Measurements from ENCODE around the gene CROCC.
A peak's percentile ranks its signal among the peaks of the same experiment; 100 is the strongest.
"Not testable (repeated sequence)": the region's sequence is repeated elsewhere in the genome, so short reads cannot be mapped to it uniquely, and the experiment has no call there.

Gene CROCC

DNA sequence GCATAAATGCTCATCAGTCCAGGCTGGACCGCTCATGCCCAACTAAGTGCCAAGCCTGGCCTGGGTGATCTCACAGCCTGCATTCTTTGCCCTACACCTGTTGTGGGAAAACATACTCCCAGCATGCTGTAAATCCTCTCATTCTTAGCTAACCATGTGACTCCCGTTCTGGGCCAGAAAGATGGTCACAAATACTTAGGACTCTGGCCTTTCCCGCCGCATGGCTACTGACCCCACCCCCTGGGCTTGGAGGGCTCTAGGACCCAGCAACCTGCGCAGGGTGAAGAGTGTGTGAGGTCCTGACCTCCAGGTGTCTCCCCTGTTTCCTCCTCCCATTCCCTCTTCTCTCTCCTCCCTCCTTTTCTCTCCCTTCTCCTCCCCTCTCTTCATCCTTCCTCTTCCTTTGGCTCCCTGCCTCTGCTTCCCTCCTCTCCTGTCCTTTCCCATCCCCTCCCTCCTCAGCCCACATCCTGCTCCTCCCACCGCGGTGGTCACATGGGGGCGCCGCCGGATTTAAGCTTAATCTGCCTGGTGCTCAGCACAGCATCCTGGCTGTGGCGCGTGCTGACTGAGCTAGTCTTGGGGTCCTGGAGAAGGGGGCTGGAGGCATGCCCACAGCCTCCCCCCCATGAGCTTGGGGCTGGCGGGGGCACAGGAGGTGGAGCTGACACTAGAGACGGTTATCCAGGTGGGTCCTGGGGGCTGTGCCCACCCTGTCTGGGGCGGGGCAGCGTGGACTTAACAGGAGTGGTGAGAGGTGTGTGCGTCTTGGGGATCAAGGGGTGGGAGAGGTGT is at the start of gene CROCC:
Gene CROCC (plus strand): TSS at position 541 of the 795 bp plus-strand sequence. CDS start 88 bp downstream, at position 629.
- no peak for DNase-seq

DNA sequence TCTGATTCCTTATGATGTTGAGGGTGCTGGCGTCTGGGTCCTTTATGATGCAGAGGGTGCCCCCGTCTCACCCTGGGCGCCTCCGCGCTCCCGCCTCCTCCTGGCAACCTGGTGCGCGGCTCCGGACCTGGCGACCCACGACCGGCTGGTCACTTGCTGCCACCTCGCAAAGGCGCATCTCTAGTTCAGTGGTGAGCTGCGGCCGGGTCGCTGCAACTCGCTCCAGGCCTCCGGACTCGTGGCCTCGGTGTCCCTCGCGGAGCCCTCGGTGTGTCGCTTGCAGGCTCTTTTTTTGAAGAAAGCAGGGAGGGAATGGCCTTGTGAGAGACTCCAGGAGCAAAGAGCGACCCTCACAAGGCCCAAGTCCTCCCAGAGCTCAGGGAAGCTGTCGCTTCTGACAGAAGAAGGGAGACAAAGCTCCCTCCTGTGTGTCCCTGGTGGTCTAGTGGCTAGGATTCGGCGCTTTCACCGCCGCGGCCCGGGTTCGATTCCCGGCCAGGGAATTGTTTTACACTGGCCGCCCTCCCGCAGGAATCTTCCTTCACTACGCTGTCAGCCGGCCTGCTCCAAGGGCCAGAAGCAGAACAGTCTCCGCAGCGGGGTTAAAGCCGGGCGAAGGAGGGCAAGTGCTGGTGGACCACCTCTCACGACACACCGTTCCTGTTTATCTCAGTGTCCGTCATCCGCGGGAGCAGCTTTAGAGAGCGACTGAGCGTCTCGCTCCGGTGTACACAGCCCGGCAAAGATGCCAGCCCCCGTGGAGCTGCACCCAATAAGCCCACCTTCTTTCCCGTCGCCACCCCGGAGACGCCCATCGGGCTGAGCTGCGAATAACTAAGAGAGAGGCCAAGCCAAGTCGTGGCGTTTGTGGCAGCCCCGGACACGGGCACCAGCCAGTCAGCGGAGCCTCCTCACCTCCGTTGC is 49.3 kb upstream of the CROCC start:
- DNase-seq = not testable (repeated sequence)

GRCh38 chr1:16873076-16873879 is 48.5 kb upstream of the CROCC start:
- DNase-seq = peak; percentile 52

GRCh38 chr1:16874968-16875765 is 46.6 kb upstream of the CROCC start:
- DNase-seq = not testable (repeated sequence)

- DNase-seq = not testable (repeated sequence)
Measured at GRCh38 chr1:16881742-16882141, 40.0 kb upstream of the CROCC start.

GRCh38 chr1:16882986-16883385 is 38.7 kb upstream of the CROCC start:
- DNase-seq = no peak

- not testable (repeated sequence) for DNase-seq
Measured at GRCh38 chr1:16884487-16884886, 37.2 kb upstream of the CROCC start.

DNA sequence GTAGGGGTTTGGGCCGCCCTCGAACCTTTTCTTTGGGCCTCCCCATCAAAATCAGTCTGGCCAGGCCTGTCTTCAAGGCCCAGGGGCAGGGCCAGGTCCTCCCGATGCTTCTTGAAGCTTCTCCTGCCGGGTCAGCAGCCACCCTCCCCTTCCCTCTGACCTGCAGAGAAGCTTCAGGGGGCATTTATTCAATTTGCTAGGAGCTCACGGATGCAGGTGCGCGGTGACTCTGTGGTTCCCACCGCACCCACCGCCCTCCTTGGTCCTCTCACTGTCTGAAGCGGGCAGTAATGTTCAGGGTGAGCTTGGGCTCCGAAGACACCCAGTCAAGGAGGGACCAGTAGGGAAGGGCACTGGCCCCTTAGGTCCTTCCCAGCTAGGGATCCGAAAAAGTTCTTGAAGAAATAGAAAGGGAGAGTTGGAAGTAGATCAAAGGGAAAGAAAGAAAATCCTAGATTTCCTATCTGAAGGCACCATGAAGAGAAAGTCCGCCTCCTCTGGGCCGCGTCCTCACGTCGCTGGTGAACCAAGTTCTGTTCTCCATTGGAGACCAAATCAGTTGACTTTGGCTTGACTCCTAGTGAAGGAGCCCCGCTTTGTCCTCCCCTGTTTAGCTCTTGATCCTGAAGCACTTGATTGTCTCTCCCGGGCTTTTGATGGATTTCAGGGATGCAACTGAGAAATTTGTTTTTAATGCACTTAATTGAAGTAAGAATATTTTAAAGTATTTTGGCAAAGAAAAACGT is 34.7 kb upstream of the CROCC start:
- no peak for DNase-seq

GRCh38 chr1:16888860-16889816 is 32.6 kb upstream of the CROCC start:
- peak; percentile 43 for DNase-seq

DNA sequence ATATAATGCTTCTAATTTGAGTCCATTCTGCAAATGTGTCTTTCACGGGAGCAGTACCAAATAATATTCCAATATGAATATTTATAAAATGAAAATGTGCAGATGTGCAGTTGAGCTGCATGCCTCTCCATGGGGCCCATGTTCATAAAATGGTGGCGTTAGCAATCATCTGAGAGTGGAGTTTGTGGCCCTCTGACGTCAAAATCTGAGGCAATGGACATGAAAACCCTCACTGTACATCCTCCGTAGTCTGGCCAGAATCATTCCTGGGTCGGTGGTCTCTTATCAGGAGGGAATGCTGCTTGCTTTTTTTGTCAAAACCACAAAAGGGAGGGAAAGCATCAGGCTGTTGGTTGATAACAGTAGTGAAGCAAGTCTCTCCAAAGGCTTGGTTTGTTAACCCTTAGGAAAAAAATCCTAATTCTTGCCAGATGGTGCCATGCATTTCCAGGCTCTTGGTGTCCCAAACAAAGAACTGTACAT is 31.2 kb upstream of the CROCC start:
- DNase-seq = not testable (repeated sequence)

DNA sequence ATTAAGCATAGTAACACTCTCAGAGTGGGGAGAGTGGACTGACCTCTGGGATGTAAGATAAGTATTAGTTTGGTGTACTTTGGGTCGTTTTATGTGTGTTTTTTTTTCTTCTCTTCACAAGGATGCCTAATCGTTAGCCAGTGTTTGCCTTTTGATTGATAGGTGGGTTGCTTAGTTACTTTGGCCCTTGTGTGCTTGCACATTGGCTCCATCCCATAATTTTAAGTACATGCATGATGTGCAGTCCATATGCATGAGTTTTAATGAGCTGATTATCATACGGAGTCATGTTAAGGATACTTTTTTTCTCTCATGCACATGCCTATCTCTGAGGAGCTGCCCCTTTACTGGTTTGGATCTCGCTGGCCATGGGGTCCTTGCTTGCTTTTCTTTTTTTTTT is 30.7 kb upstream of the CROCC start:
- DNase-seq = not testable (repeated sequence)

GRCh38 chr1:16892978-16893525 is 28.7 kb upstream of the CROCC start:
- not testable (repeated sequence) for DNase-seq

GRCh38 chr1:16893796-16894195 is 27.9 kb upstream of the CROCC start:
- not testable (repeated sequence) for DNase-seq

- not testable (repeated sequence) for DNase-seq
Measured at GRCh38 chr1:16894338-16894737, 27.4 kb upstream of the CROCC start.

- not testable (repeated sequence) for DNase-seq
Measured at GRCh38 chr1:16895233-16895597, 26.5 kb upstream of the CROCC start.

- peak; percentile 82 for DNase-seq
Measured at GRCh38 chr1:16895598-16896315, 26.0 kb upstream of the CROCC start, which contains the start of gene RNU1-2. RNU1-2 (plus strand) TSS chr1:16895980.

DNA sequence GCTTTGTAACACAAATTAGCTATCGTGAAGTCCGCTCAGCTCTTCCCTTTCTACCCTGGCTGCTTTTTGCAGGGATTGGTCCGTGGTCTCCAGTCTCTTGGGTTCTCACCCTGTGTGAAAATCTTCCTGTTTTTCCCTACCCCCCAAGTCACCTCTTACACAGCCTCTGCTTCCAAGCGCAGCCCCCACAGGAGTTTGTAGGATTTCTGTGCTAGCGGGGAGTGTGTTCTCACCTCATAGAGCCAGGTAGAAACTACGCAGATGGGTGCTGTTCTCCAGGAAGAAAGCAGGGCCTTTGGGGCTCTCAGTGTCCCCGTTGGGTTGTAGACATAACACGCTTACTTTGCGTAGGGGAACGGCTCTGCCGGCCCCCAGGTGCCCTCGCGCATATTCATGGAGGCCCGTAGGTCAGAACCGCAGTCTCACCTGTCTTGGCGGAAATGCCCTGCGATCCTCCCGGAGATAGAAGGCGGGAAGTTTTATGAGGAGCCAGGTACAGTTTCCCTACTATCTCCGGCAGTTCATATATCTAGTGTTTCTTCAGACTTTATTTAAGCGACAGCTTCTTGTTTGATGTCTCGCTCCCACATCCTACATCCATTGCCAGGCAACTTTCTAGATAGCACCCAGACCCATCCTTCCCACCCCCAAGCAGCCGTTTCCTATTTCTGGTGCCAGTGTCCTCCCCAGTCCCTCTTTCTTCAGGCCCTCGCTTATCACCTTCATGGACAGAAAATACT is 25.2 kb upstream of the CROCC start:
- DNase-seq = peak; percentile 63

GRCh38 chr1:16897653-16898052 is 24.1 kb upstream of the CROCC start:
- not testable (repeated sequence) for DNase-seq

Measured in activated CD4-positive, alpha-beta T cell treated with anti-CD3 and anti-CD28 coated beads for 1 hour (primary cell).